Stimulated activated CD8-positive, alpha-beta memory T cell treated with anti-CD3 and anti-CD28 coated beads, Interleukin-4, amount 100 ng/mL, for 48 hours (primary cell): ENCODE results near the gene OPHN1.
"Not testable (repeated sequence)": the region's sequence is repeated elsewhere in the genome, so short reads cannot be mapped to it uniquely, and the experiment has no call there.

ENCODE experiments used
- DNase-seq: peaks from one replicate; pipeline ENCODE4 v3.0.0-alpha.2; 2020

OPHN1 gene

DNA sequence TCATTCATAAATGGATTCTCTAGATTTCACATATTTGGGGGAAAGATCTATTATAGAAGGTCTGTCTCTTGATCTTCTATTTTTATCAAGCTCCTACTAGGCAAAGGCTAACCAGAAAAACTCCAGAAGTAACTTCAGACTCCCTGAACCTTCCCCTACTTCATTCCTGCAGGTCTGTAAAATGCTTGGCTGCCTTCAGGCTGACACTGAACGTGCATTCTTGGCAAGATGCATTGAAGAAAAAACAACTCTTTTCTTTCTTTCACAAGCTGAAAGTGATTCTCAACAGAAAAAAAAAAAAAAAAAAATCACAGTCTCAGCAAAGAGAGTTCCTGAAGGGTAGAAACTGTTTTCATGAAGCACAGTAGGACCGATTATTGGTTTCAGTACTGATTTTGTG lies 12.7 kb downstream of the OPHN1 start:
- no peak for DNase-seq

DNA sequence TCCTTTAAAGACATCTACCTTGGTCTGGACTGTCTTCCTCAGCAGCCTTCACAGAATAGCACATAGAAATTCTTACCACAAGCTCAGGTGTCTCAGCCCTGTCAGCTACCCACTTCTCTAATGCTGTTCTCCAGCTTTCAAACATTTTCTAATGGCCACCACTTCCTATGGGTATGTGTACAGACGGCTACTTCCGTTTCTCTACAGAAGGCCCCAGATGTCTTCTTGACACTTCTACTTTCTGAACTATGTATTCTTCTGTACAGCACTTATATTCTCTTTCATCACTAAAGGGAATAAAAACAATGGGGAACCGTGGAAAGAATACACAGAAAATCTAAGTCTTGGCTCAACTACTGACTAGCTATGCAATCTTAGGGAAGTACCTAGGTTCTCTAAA lies 13.3 kb downstream of the OPHN1 start:
- no peak for DNase-seq

DNA sequence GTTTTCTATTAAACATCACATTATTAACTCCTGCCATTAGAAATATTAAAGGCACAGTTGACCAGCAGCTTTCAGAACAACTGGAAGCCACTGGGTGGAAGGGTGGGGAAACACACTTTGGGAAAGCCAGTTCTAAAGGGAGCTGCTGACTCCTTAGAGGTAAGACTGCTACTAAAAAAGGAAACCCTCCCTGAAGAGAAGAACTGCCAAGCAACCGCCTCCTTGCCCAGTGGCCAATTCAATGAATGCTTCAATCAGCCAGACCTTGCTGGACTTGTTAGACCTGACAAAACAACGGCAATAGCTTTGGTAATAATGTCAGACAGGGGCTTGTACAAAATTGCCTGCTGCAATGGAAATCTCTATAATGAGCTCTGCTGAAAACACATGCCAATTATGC lies 15.6 kb downstream of the OPHN1 start:
- no peak for DNase-seq

DNA sequence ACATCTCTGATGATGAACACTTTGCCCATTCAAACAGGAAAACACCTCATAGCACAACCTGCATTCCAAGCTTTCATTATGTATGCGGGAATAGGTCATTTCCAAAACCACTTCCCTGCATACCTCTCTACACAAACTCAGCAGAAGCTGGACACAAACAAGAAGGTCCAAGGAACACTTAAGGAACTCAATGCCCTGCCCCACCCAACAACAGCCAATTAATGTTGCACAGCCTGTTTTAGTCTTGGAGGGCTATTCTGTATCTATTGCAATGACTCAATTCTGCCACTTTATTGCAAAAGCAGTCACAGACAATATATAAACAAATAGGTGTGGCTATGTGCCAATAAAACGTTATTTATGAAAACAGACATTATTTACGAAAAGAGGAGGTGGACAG lies 16.7 kb downstream of the OPHN1 start:
- DNase-seq: no peak

DNA sequence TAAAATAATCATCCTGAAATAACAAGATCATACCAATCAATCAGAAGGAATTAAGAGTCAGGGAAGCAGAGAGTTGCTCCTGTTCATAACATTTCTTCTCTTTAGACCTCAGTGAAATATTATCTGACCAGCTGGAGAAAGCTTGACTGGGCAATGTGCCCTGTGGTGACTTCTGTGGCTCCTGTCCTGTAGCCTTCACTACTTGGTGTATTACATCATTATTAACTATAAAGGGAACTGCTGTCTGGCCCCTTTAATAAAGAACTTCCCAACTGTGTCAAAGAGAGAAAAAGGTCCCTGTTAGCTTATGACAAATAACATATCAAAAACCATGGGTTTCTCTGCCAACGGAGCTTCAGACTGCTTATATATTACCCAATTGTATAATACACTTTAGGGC lies 18.0 kb downstream of the OPHN1 start:
- DNase-seq: no peak

DNA sequence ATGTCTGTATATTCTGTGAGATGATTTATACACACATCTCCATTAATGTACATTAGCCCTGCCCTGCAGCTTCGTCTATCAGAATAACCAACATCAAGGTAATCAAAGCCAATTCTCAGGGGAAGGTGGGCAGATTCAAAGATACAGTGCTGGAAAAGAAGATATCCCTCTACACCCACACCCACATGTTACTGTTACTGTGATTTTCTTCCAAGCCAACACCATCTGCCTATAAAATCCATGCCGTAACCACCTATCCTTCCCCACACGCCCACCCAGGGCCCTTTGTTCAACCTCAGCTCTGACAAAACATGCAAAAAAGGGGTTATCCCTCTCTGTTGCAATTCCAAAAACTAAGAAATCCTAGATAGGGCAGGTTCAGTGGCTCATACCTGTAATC lies 20.0 kb downstream of the OPHN1 start:
- DNase-seq: no peak

DNA sequence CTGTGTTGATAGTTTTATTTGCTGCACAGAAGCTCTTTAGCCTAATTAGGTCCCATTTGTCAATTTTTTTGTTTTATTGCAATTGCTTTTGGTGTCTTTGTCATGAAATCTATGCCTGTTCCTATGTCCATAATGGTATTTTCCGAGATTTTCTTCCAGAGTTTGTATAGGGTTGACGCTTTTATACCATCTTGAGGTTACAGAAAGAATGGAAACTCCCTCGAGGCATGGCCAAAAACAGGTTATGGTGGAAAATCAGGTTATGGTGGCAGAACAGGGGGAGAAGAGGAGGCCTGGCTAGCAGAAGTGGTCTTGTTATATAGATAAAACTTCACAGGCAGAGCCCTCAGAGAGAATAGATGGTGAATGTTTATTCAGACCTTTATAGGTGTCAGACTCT lies 21.6 kb downstream of the OPHN1 start:
- no peak for DNase-seq

DNA sequence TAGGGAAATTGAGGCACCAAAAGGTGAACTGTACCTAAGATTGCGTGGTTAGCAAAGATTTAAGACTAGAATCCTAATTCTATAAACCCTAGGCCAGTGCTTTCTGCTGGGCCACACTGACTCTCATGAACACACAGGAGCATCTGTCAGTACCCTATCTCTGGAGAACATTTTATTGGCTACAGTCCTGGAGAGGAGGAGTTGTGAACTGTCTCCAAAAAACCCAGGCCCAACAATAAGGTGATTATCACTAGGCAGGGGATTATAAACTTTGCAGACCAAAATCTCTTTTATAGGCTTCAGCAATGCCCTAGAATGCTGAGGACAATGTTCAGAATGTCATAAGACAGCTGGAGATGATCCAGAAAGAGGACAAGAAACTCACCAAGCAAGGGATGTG lies 24.1 kb downstream of the OPHN1 start:
- DNase-seq: no peak

DNA sequence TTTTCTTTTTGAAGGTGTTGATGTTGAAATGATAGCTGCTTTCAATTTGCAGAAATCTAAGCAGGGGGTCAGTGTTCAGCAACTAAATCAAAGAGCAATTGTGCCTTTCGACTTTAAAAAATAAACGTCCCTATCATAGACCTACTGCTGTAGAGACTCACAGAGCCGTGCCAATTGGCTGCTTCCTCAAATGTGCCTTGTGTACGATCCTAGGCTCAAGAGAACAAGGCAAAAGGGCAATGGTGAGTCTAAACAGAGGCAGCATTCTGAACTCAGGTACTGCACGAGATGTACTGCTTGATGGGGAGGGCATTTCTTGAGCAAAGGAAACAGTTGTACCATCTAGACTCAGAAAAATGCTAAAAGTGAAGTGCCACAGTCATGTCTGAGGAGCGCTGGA lies 29.8 kb downstream of the OPHN1 start:
- no peak for DNase-seq

DNA sequence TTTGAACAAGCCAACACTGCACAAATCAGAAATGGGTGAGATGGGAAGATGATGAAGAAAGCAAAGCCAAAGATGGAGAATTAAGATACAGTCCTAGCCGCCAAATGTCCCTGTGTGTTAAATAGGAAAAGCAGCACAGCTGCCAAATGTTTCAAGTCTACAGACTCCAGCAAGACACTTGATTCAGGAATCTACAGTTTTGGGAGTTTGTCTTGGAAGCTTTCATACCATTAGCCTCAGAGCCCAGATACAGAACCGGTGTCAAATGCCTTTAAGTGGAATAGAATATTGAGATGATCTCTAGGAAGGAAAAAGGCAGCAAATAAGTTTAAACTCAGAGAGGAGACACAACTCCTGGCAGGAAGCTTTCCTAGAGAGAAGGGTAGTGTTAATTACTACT lies 30.3 kb downstream of the OPHN1 start:
- no peak for DNase-seq

DNA sequence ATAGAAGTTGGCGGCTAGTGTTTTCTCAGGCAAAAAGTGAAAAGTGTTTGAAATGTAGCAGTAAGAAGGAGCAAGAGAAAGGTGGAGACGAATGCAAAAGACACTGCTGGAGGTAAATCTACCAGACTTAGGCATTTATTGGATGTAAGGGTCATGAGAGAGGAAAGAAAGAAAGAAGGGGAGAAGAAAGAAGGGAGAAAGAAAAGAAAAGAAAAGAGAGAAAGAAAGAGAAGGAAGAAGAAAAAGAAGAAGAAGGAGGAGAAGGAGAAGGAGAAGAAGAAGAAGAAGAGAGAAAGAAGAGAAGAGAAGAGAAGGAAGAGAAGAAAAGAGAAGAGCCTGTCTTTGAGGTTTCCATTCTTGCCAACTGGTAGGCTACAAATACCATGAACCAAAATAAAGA lies 31.2 kb downstream of the OPHN1 start:
- no peak for DNase-seq

DNA sequence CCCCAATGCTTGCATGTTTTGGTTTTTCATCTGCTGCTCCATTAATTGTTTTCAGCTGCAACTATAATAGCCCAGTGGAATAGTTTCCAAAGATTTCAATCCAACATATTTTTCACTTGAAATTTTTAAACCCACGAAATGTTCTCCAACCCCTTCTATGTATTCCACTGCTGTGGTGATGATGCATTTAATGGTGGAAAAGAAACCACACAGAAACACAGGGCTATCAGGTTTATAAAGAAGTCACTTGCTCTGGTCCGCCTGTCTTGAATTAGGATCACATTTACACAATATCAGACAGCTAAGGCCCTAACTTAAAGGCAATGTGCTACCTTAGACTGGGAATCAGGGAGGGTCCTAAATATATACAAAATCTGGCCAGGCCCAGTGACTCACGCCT lies 35.0 kb downstream of the OPHN1 start:
- DNase-seq: no peak

DNA sequence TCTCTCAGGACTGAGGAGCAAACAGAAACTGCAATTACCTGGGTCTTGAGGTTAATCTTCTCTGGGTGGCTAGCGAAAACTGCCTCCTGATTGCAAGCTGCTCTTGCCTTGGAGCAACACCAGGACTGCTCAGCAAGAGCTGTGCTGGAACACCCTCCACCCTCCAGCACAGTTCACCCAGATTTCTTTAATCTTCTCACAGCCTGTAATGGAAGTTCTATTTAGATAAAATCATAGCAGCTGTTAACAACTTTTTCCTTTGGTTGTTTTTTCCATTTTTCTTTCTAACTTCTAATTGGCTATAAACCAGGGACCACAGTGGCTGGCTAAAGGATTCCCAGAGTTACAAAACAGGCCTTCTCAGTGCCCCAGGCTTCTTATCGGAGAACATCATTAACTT lies 36.3 kb downstream of the OPHN1 start:
- no peak for DNase-seq

DNA sequence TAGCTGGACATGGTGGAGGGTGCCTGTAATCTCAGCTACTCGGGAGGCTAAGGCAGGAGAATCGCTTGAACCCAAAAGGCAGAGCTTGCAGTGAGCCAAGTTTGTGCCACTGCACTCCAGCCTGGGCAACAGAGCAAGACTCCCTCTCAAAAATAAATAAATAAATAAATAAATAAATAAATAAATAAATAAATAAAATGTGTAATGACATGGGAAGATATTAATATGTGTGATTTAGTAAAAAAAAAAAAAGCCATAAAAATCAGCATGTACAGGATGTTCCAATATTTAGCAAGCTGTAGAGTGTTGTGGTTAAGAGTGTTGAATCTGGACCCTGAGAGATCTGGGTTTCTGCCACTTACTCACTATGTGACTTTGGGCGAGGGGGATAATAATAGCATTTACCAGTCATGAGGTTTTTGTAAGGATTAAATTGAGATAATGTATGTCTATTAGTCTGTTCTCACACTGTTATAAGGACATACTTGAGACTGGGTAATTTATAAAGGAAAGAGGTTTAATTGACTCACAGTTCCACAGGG lies 43.8 kb downstream of the OPHN1 start:
- DNase-seq: not testable (repeated sequence)

DNA sequence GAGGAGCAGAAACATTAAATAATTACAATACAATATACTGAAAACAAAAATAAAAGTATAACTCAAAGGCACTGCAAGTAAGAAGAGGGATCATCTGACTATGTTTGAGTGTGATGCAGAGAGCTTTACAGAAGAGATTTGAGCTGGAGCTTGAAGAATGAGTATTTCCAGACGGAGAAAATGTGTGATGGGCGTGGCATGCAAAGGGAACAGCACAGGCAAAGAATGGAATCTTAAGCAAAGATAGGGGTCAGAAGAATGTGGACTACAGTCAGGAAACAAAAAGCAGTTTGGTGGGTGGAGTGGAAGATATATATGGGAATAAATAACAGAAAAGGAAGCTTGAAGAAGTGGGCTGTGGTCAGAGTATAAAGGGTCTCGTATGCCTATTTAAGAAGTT lies 45.5 kb downstream of the OPHN1 start:
- no peak for DNase-seq

DNA sequence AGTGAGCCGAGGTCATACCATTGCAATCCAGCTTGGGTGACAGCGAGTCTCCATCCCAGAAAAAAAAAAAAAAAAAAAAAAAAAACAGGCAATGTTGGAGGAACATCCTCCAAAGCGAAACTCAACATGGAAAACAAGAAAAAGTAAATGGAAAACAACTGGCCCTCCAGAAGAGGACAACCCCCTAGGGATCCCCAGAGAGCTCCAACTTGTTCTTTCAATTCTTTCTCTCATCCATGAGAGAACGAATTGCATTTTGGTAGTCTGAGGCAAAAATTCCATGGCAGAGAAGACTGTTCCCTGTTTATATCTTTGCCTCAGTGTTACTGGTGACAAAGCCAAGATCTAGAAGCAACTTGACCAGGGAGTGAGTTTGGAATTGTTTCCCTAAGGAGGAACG lies 49.8 kb downstream of the OPHN1 start:
- no peak for DNase-seq

DNA sequence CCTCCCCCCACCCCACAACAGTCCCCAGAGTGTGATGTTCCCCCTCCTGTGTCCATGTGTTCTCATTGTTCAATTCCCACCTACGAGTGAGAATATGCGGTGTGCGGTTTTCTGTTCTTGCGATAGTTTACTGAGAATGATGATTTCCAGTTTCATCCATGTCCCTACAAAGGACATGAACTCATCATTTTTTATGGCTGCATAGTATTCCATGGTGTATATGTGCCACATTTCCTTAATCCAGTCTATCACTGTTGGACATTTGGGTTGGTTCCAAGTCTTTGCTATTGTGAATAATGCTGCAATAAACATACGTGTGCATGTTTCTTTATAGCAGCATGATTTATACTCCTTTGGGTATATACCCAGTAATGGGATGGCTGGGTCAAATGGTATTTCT lies 55.7 kb downstream of the OPHN1 start:
- DNase-seq: not testable (repeated sequence)

DNA sequence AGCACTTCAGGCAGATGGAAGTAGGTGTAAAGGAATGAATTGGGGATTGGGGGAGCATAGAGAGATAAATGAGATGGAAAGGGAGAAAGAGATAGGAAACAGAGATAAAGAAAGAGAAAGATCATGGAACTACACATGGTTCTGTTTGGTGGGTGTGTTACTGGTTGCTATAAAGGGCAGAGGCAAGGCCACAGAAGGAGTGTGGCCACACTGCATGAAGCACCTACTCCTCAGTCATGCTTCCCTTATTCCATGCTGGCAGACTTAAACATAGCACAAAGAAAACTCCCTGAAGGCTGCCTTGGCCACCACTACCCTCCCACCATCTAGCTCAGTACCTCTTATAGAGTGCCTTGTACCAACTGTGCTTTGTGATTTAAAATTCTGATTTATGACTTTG lies 56.9 kb downstream of the OPHN1 start:
- no peak for DNase-seq

DNA sequence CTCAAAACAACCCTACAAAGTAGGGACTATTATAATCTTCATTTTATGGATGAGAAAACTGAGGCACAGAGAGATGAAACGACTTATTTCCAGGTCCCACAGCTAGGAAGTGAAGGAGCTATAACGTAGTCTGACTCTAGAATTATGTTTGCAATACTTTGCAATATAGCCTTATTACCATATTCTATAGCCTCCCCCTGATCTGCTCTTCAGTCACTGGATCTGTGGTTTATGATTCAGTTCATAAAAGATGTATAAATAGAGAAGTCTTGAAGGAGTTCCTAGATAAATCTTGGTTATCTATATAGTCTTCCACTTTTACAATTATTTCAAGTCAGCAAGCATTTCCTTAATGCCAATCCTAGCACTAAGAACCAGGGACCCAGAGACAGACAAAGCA lies 57.5 kb downstream of the OPHN1 start:
- DNase-seq: no peak

DNA sequence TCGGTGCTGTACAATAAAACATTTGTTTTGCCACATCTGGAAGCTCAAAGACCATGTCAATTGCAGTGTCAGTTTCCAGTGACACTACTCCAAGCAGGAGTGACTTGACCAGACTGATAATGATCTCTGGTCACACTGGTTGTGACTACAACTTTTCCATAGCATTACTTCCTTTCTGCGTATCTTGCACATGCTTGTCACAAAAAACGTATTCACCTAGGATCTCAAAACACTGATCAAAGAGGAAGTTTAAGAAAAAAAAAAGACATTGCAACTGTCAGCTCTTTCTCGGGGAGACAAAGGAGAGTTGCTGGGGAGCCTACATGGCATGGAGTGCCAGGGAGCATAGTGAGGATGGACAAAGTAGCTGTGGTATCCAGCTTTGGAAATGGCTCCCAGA lies 60.6 kb downstream of the OPHN1 start:
- no peak for DNase-seq

DNA sequence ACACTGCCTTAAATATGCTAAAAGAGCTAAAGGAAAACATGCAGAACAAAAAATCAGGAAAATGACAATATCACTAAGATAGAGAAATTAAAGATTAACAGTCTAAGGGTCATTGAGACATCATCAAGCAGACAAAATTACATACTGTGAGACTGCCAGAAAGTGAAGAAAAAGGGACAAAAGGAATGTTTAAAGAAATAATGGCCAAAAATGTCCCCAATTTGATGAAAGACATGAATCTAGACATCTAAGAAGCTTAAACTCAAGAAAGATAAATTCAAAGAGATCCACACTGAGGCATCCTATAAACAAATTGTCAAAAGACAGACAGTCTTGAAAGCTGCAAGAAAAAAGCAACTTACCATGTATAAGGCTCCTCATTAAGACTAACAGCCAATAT lies 63.7 kb downstream of the OPHN1 start:
- no peak for DNase-seq

DNA sequence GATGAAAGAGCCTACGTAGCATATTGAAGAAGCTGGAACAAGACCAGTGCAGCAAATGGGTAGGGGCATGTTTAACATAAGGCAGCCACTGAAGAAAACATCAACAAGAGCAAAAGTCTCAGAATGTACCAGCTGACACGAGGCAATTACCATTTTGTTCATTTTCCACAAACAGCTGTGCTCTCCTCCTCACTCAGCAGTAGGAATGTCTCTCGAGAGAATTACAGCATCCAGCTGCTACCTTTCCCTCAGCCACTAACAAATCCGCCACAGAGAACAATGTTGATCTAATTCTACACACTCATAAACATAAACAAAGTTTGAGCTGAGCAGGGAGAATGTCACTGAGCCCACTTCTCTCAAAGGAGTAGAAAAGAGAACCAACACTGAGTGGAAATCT lies 68.0 kb downstream of the OPHN1 start:
- no peak for DNase-seq

DNA sequence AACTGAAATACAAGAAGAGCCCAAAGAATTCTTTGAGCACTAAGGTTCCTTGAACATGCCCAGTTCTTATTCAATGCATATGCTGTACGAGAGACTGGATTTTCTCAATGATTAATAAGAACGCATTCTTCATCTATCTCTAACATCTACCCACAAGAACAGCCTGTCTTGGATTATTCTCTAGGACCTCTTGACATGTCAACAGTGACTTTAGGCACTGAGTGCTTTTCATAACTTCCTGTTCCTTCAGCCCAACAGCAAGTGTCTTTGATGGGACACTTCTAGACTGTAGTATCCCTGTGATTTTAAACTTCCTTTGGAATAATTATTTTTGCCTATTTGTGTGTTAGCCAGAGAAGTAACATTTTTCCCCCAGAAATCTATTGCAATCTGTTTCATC lies 69.3 kb downstream of the OPHN1 start:
- no peak for DNase-seq

DNA sequence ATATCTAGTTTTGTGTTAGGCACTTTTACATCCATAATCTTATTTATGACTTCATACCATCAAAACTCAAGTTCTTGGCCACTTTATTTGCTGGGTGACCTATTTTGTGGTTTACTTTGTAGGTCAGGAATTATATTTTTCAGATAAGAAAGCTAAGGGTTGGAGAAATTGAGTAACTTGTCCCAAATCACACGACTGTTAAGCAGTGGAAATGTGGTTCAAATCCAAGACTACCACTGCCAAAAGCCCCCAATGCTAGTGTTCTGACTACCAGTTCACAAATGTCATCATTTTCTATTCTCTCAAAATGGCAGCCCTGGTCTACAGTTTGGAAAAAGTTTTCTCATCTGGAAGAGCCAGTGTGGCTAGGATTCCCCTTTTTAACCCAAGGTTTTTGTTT lies 74.6 kb downstream of the OPHN1 start:
- DNase-seq: no peak

DNA sequence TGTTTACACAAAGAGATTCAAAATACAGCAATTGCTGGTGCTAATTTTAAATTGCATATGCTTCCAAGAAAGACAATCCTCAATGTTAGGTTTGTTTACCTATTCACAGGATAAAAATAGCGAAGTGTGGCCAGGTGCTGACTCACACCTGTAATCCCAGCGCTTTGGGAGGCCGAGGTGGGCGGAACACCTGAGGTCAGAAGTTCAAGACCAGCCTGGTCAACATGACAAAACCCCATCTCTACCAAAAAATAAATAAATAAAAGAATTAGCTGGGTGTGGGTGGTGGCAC lies 77.7 kb downstream of the OPHN1 start:
- DNase-seq: no peak

DNA sequence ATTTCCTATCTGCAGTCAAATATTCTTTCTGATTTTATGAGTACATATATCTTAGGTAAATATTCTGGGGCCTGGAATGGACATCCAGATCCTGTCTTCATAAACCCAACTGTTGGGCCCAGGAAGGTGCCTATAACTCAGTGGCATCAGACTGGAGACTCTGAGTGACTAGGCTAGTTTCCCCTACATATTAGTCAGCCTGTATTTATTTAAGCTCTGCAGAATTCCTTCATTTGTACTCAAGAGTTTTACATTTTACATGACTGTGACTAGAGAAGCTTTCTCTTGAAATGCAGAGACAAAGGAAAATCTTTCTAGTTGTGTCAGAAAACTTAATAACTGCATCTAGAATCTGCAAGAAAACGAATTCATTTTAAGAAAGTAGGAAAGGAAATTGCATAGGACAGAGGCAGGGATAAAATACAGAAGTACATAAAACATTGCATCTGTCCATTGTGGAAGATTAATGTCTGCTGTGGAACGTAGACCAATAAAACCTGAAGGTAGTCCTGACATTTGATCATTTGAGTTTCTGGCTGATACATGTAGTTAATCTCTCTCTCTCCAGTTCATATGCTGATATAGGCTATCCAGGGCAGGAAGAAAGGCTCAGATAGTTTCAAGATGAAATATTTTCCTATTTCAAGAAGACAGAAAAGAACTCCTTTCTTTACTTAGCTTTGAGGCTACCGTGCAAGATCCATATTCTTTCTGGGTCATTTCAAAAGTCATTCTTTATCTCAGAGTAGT lies 78.2 kb downstream of the OPHN1 start:
- DNase-seq: no peak
